ENCODE results near the gene SLC3A2.

DNA sequence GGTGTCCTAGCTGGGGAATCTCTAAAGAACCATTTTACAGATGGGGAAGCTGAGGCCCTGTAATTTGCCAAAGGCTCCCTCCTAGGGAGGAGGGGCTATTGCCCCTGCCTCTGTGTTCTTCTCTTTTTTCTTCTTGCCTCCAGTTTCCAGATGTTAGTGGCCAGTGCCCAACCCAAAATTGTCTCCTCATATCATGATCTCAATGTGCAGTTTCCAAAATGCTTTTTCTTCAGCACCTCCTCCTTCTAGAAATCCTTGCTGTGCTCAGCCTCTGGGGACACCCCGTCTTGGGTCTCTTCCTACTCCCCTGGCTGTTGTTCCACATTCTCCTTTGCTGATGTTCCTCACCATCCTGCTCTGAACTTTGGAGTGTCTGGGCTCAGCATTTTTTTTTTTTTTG, 50.0 kb downstream of the SLC3A2 start:
- TF ChIP-seq, protein P1, sequence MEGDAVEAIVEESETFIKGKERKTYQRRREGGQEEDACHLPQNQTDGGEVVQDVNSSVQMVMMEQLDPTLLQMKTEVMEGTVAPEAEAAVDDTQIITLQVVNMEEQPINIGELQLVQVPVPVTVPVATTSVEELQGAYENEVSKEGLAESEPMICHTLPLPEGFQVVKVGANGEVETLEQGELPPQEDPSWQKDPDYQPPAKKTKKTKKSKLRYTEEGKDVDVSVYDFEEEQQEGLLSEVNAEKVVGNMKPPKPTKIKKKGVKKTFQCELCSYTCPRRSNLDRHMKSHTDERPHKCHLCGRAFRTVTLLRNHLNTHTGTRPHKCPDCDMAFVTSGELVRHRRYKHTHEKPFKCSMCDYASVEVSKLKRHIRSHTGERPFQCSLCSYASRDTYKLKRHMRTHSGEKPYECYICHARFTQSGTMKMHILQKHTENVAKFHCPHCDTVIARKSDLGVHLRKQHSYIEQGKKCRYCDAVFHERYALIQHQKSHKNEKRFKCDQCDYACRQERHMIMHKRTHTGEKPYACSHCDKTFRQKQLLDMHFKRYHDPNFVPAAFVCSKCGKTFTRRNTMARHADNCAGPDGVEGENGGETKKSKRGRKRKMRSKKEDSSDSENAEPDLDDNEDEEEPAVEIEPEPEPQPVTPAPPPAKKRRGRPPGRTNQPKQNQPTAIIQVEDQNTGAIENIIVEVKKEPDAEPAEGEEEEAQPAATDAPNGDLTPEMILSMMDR (IDR thresholded peaks at IDR 0.05), result no peak
- TF ChIP-seq POLR2A (IDR thresholded peaks at IDR 0.05), result no peak
